OCI-LY7 (cell line): ENCODE results near the gene GSE1. TPM values are rescaled to one million over a fixed set of nuclear protein-coding genes. Genes with fewer than 3 reads are reported as not detected.

ENCODE experiments used
- BruUV-seq: library from RNA; stranded (reverse); fragments of 400-500 nt; replicated peaks from 2 replicates; lab custom pipeline; 2021; lab: Mats Ljungman, UMichigan
- CTCF ChIA-PET: fragments of 300-600 bp; sonication (Branson Sonifier 250); formaldehyde crosslinking; loops from one replicate; lab custom pipeline; 2022; ENCODE audit warnings: antibody characterized with exemption; ENCODE audit not compliant: unreplicated experiment; lab: Charles Lee
- POLR2A ChIA-PET: fragments of 300-600 bp; sonication (Branson Sonifier 250); formaldehyde crosslinking; loops from one replicate; lab custom pipeline; 2022; ENCODE audit warnings: antibody characterized with exemption; lab: Charles Lee
- DNase-seq: peaks from one replicate; pipeline ENCODE4 v3.0.0-alpha.2; 2015; ENCODE audit warnings: low spot score
- H2AFZ ChIP-seq: fragments of 200-600 bp; sonication (generic), shearing (Covaris generic); 2 replicates; pipeline ENCODE4 v1.6.1; 2014; ENCODE audit warnings: mild to moderate bottlenecking, antibody characterized with exemption, low read length, moderate library complexity
- H3K27ac ChIP-seq: fragments of 200-600 bp; sonication (generic); 2 replicates; pipeline ENCODE4 v1.5.1; 2014; ENCODE audit warnings: mixed run types, low read depth, mild to moderate bottlenecking, moderate library complexity, low read length, inconsistent platforms; ENCODE audit not compliant: poor library complexity, severe bottlenecking
- H3K36me3 ChIP-seq: fragments of 200-600 bp; sonication (generic); 2 replicates; pipeline ENCODE4 v1.6.1; 2014; ENCODE audit warnings: mild to moderate bottlenecking, antibody characterized with exemption, low read length, moderate library complexity, mixed read lengths; ENCODE audit not compliant: insufficient read depth
- H3K4me1 ChIP-seq: fragments of 200-600 bp; sonication (generic); 2 replicates; pipeline ENCODE4 v1.5.1; 2014; ENCODE audit warnings: mild to moderate bottlenecking, low read length; ENCODE audit not compliant: insufficient read depth, poor library complexity, severe bottlenecking
- H3K4me2 ChIP-seq: fragments of 200-600 bp; sonication (generic); 2 replicates; pipeline ENCODE4 v1.6.1; 2014; ENCODE audit warnings: mild to moderate bottlenecking, low read length
- H3K4me3 ChIP-seq: fragments of 200-600 bp; sonication (generic); 2 replicates; pipeline ENCODE4 v1.5.1; 2014; ENCODE audit warnings: mild to moderate bottlenecking, low read depth, low read length; ENCODE audit not compliant: poor library complexity, severe bottlenecking
- H3K79me2 ChIP-seq: fragments of 200-600 bp; sonication (generic); 2 replicates; pipeline ENCODE4 v1.6.1; 2016; ENCODE audit warnings: low read depth, mild to moderate bottlenecking, low read length, moderate library complexity, mixed read lengths; ENCODE audit not compliant: insufficient read depth
- H3K9me2 ChIP-seq: fragments of 200-600 bp; sonication (generic); 2 replicates; pipeline ENCODE4 v1.6.1; 2016; ENCODE audit warnings: mild to moderate bottlenecking, low read length, mixed read lengths; ENCODE audit not compliant: insufficient read depth
- H3K9me3 ChIP-seq: fragments of 200-600 bp; sonication (generic); 2 replicates; pipeline ENCODE4 v1.6.1; 2014; ENCODE audit warnings: mild to moderate bottlenecking, mixed run types, low read length, mixed read lengths
- H4K20me1 ChIP-seq: fragments of 200-600 bp; sonication (generic); 2 replicates; pipeline ENCODE4 v1.6.1; 2014; ENCODE audit warnings: mild to moderate bottlenecking, antibody characterized with exemption, low read length, moderate library complexity, mixed read lengths; ENCODE audit not compliant: insufficient read depth
- EZH2phosphoT487 ChIP-seq: fragments of 200-600 bp; sonication (generic); IDR thresholded peaks from 2 replicates; pipeline ENCODE4 v1.6.1; 2018; ENCODE audit warnings: low read depth, borderline replicate concordance, mild to moderate bottlenecking, mixed run types, antibody characterized with exemption, low read length, moderate library complexity, mixed read lengths
- intact Hi-C: fragments of 100-400 bp; cut with micrococcal nuclease; formaldehyde crosslinking; loops from one replicate; pipeline ENCODE4 v1.10.0; 2022; ENCODE audit not compliant: unreplicated experiment
- total RNA-seq, 2 experiments: library from RNA; depleted of rRNA in 1 of 2; stranded (reverse); fragments of >200 nt in 1 of 2; shearing (Covaris generic) in 1 of 2; gene quantifications; 2 replicates each; pipeline ENCODE4 v1.2.3, GENCODE V29; 2014 to 2022
- TF ChIP-seq, protein P1 (sequence below): fragments of 200-600 bp; sonication (generic); conservative IDR thresholded peaks from 2 replicates; pipeline ENCODE4 v1.5.1; 2014; ENCODE audit warnings: mild to moderate bottlenecking, antibody characterized with exemption, low read length, moderate library complexity, mixed read lengths

The GSE1 gene
- total RNA-seq, 2 experiments from 2014 or later = 30.9 to 66.6 TPM

DNA sequence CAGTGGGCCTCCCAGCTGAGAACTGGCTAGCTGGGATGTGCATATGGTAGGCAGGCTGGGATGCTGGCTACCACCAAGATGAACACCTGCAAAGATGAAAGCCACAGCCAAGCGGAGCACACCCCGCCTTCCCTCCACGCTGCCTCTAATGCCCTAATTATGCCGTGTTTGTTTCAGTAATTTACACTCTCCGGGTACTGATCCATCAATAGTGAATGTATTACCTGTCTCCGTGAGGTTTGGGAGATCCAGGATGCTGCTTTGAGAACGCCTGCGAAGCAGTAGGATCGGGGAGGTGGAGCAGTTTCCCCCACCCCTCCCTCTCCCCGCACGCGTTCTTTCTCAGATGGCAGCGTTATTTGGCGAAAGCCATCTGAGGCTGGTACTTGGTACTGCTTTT is 28.9 kb upstream of the GSE1 start:
- Histone ChIP-seq H3K4me2 (no peak overlapping the region), H3K4me1 (no peaks in the 10 kb centered on the region), H3K4me3 (no peak overlapping the region), H3K27ac (no peak overlapping the region), H3K9me2 (no peaks in the 10 kb centered on the region), H3K36me3 (no peaks in the 10 kb centered on the region), H3K79me2 (no peaks in the 10 kb centered on the region), H4K20me1 (peaks cover 4% of the 10 kb centered on the region; the same call in 1 of the 2 replicates), H2AFZ (no peak overlapping the region), H3K9me3 (no peaks in the 10 kb centered on the region)
- BruUV-seq = no TSS peak
- intact Hi-C loops = no loop called here
- no peak for DNase-seq
- CTCF ChIA-PET = no interaction called here
- TF ChIP-seq, protein P1, sequence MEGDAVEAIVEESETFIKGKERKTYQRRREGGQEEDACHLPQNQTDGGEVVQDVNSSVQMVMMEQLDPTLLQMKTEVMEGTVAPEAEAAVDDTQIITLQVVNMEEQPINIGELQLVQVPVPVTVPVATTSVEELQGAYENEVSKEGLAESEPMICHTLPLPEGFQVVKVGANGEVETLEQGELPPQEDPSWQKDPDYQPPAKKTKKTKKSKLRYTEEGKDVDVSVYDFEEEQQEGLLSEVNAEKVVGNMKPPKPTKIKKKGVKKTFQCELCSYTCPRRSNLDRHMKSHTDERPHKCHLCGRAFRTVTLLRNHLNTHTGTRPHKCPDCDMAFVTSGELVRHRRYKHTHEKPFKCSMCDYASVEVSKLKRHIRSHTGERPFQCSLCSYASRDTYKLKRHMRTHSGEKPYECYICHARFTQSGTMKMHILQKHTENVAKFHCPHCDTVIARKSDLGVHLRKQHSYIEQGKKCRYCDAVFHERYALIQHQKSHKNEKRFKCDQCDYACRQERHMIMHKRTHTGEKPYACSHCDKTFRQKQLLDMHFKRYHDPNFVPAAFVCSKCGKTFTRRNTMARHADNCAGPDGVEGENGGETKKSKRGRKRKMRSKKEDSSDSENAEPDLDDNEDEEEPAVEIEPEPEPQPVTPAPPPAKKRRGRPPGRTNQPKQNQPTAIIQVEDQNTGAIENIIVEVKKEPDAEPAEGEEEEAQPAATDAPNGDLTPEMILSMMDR = no peak
- no peak for TF ChIP-seq EZH2phosphoT487
- POLR2A ChIA-PET = no interaction called here

DNA sequence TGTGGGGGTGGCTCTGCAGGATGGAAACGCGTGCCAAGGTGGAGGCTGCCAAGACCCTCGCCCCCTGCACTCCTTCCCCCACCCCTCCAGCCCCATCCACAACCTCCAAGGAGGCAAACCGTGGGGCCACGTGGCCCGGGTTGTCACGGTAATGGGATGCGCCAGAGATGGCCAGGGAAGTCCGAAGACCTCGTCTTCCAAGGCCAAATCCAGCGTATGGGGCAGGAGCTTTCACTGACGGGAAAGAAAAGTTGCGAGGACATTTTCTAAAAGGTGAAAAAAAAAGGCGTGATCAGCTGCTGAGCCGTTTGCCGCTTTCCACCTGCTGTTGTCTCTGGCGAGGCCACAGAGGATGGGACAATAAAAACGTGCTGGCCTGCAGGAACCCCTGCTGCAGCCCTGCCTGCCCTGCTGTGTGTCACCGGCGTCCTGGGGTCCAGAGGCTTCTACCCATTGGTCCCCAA is 28.3 kb upstream of the GSE1 start:
- H2AFZ ChIP-seq = no peak overlapping the region

DNA sequence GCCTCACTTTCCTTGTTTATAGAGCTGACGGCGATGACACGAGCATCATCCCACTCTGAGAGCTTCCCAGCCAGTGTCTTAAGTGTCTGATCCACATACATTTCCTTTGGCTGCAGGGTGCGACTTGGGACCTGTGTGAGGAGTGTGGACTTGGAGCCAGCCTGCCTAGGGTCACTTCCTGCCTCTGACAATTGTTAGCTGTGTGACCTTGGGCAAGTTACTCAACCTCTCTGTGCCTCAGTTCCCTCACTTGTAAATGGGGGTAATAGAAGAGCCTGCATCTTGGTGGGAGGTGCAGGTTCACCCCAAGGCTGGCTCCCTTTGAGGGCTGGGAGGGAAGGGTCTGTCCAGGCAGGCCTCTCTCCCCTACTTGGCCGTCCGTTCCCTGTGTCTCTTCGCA is 27.4 kb upstream of the GSE1 start:
- no peak overlapping the region for H2AFZ ChIP-seq
- no peaks in the 10 kb centered on the region for H3K4me1 ChIP-seq
- ChIA-PET POLR2A (no interaction called here), CTCF (no interaction called here)
- H4K20me1 ChIP-seq = peaks cover 4% of the 10 kb centered on the region; the same call in 1 of the 2 replicates
- no peak overlapping the region for H3K27ac ChIP-seq
- no peaks in the 10 kb centered on the region for H3K79me2 ChIP-seq
- no peak overlapping the region for H3K4me2 ChIP-seq
- no peaks in the 10 kb centered on the region for H3K9me3 ChIP-seq
- no peak overlapping the region for H3K4me3 ChIP-seq
- intact Hi-C loops = no loop called here
- no peak for DNase-seq
- BruUV-seq = no TSS peak
- no peaks in the 10 kb centered on the region for H3K9me2 ChIP-seq
- TF ChIP-seq, protein P1 = no peak
- no peak for TF ChIP-seq EZH2phosphoT487
- no peaks in the 10 kb centered on the region for H3K36me3 ChIP-seq

More for the DNA sequence above, 28.3 kb upstream of the GSE1 start:
- Histone ChIP-seq H3K4me1 (no peaks in the 10 kb centered on the region), H4K20me1 (peaks cover 4% of the 10 kb centered on the region; the same call in 1 of the 2 replicates), H3K79me2 (no peaks in the 10 kb centered on the region), H3K9me2 (no peaks in the 10 kb centered on the region), H3K9me3 (no peaks in the 10 kb centered on the region), H3K4me2 (no peak overlapping the region), H3K27ac (no peak overlapping the region), H3K4me3 (no peak overlapping the region), H3K36me3 (no peaks in the 10 kb centered on the region)
- no peak for DNase-seq
- intact Hi-C loops = no loop called here
- TF ChIP-seq, protein P1 = no peak
- no peak for TF ChIP-seq EZH2phosphoT487
- ChIA-PET POLR2A (no interaction called here), CTCF (no interaction called here)
- BruUV-seq = no TSS peak
